SK-N-SH treated with all-trans-retinoic acid at 6 μM for 48 hours (cell line): ENCODE results near the gene LHX5.

Source experiments
- ATAC-seq: fragments of 200-7000 bp; cut with Tn5 transposase; 3 replicates; pipeline ENCODE4 v1.9.1; 2020; ENCODE audit warnings: mild to moderate bottlenecking, moderate library complexity
- ARNTL ChIP-seq: fragments of 450-650 bp; formaldehyde crosslinking; IDR thresholded peaks from 2 replicates; pipeline ENCODE4 v1.5.0; 2020; ENCODE audit warnings: low read depth, mild to moderate bottlenecking, moderate library complexity, borderline replicate concordance
- BACH2 ChIP-seq: fragments of 250-450 bp; sonication (Bioruptor Pico); IDR thresholded peaks from 2 replicates; pipeline ENCODE4 v1.9.0; 2021; ENCODE audit warnings: mild to moderate bottlenecking, borderline replicate concordance
- CREB5 ChIP-seq: fragments of 250-450 bp; sonication (Bioruptor Pico); IDR thresholded peaks from 2 replicates; pipeline ENCODE4 v1.5.1; 2020; ENCODE audit warnings: low read depth, mild to moderate bottlenecking, moderate library complexity
- CSDC2 ChIP-seq: fragments of 250-450 bp; sonication (Bioruptor Pico); IDR thresholded peaks from 2 replicates; pipeline ENCODE4 v1.5.0; 2020; ENCODE audit warnings: mild to moderate bottlenecking, moderate library complexity
- CSRNP3 ChIP-seq: fragments of 250-450 bp; sonication (Bioruptor Pico); IDR thresholded peaks from 2 replicates; pipeline ENCODE4 v1.5.1; 2021; ENCODE audit warnings: mild to moderate bottlenecking, moderate library complexity
- ESRRG ChIP-seq: fragments of 250-450 bp; sonication (Bioruptor Pico); IDR thresholded peaks from 2 replicates; pipeline ENCODE4 v1.6.1; 2021; ENCODE audit warnings: mild to moderate bottlenecking
- GLIS3 ChIP-seq: fragments of 250-450 bp; sonication (Bioruptor Pico); IDR thresholded peaks from 2 replicates; pipeline ENCODE4 v1.5.0; 2020; ENCODE audit warnings: mild to moderate bottlenecking, moderate library complexity
- ISL1 ChIP-seq: fragments of 250-450 bp; sonication (Bioruptor Pico); IDR thresholded peaks from 2 replicates; pipeline ENCODE4 v2.1.2; 2022; ENCODE audit warnings: mild to moderate bottlenecking, moderate library complexity
- POU6F1 ChIP-seq: fragments of 250-450 bp; sonication (Bioruptor Pico); IDR thresholded peaks from 2 replicates; pipeline ENCODE4 v1.8.0; 2021; ENCODE audit warnings: low read depth, mild to moderate bottlenecking, moderate library complexity, borderline replicate concordance
- PPARA ChIP-seq: fragments of 250-450 bp; sonication (Bioruptor Pico); IDR thresholded peaks from 2 replicates; pipeline ENCODE4 v1.5.0; 2020; ENCODE audit warnings: mild to moderate bottlenecking, borderline replicate concordance
- RARB ChIP-seq: fragments of 250-450 bp; sonication (Bioruptor Pico); IDR thresholded peaks from 2 replicates; pipeline ENCODE4 v1.8.0; 2021; ENCODE audit warnings: mild to moderate bottlenecking, moderate library complexity
- SNAI2 ChIP-seq: fragments of 250-450 bp; sonication (Bioruptor Pico); IDR thresholded peaks from 2 replicates; pipeline ENCODE4 v1.5.0; 2020; ENCODE audit warnings: mild to moderate bottlenecking, moderate library complexity
- TOX ChIP-seq: fragments of 250-450 bp; sonication (Bioruptor Pico); IDR thresholded peaks from 2 replicates; pipeline ENCODE4 v1.8.0; 2021; ENCODE audit warnings: mild to moderate bottlenecking, moderate library complexity, borderline replicate concordance
- TSHZ2 ChIP-seq: fragments of 250-450 bp; sonication (Bioruptor Pico); IDR thresholded peaks from 2 replicates; pipeline ENCODE4 v1.5.0; 2020; ENCODE audit warnings: mild to moderate bottlenecking, moderate library complexity
- ZC3H10 ChIP-seq: fragments of 250-450 bp; sonication (Bioruptor Pico); IDR thresholded peaks from 2 replicates; pipeline ENCODE4 v1.5.1; 2021; ENCODE audit warnings: mild to moderate bottlenecking, moderate library complexity
- ZFP3 ChIP-seq: fragments of 250-450 bp; sonication (Bioruptor Pico); IDR thresholded peaks from 2 replicates; pipeline ENCODE4 v1.5.0; 2020; ENCODE audit warnings: mild to moderate bottlenecking, moderate library complexity
- ZFP30 ChIP-seq: fragments of 450-650 bp; formaldehyde crosslinking; IDR thresholded peaks from 2 replicates; pipeline ENCODE4 v1.5.0; 2022; ENCODE audit warnings: mild to moderate bottlenecking, moderate library complexity
- ZNF565 ChIP-seq: fragments of 450-650 bp; formaldehyde crosslinking; conservative IDR thresholded peaks from 2 replicates; pipeline ENCODE4 v1.5.0; 2020; ENCODE audit warnings: low read depth, mild to moderate bottlenecking, moderate library complexity
- ZNF70 ChIP-seq: fragments of 450-650 bp; formaldehyde crosslinking; IDR thresholded peaks from 2 replicates; pipeline ENCODE4 v1.5.0; 2020; ENCODE audit warnings: mild to moderate bottlenecking, moderate library complexity
- ZNF8 ChIP-seq: fragments of 450-650 bp; formaldehyde crosslinking; IDR thresholded peaks from 2 replicates; pipeline ENCODE4 v1.5.0; 2020; ENCODE audit warnings: mild to moderate bottlenecking, moderate library complexity

LHX5 gene

GRCh38 chr12:113471619-113472171, at the start of gene LHX5:
Gene LHX5 (minus strand): TSS chr12:113471871. CDS start chr12:113471498, 373 bp downstream.
- no peak for TF ChIP-seq SNAI2 (CRISPR knock-in tag)
- ATAC-seq: no peak

GRCh38 chr12:113519464-113520307, 48.0 kb upstream of the LHX5 start:
- TF ChIP-seq POU6F1 (CRISPR knock-in tag) (no peak), ZFP30 (CRISPR knock-in tag) (no peak), CREB5 (CRISPR knock-in tag) (no peak), ARNTL (CRISPR knock-in tag) (no peak), ESRRG (CRISPR knock-in tag) (no peak), ZC3H10 (CRISPR knock-in tag) (no peak), ZNF70 (CRISPR knock-in tag) (no peak), RARB (CRISPR knock-in tag) (no peak), BACH2 (CRISPR knock-in tag) (no peak)
- ATAC-seq: no peak

GRCh38 chr12:113515082-113515856, 43.6 kb upstream of the LHX5 start:
- ATAC-seq: no peak
- TF ChIP-seq CSRNP3 (CRISPR knock-in tag): no peak
- TF ChIP-seq ESRRG (CRISPR knock-in tag): no peak
- TF ChIP-seq POU6F1 (CRISPR knock-in tag): no peak
- no peak for TF ChIP-seq GLIS3 (CRISPR knock-in tag)
- TF ChIP-seq ZFP30 (CRISPR knock-in tag): no peak
- no peak for TF ChIP-seq ZFP3 (CRISPR knock-in tag)
- TF ChIP-seq TSHZ2 (CRISPR knock-in tag): no peak
- no peak for TF ChIP-seq TOX (CRISPR knock-in tag)
- TF ChIP-seq CSDC2 (CRISPR knock-in tag): no peak
- TF ChIP-seq ARNTL (CRISPR knock-in tag): no peak

- ATAC-seq: no peak
Measured at GRCh38 chr12:113514602-113515001, 42.9 kb upstream of the LHX5 start.

More at GRCh38 chr12:113514602-113515001, 42.9 kb upstream of the LHX5 start:
- TF ChIP-seq PPARA: no peak
- no peak for TF ChIP-seq ZFP3 (CRISPR knock-in tag)
- TF ChIP-seq ZNF8: no peak
- TF ChIP-seq CSRNP3 (CRISPR knock-in tag): no peak
- TF ChIP-seq ISL1 (CRISPR knock-in tag): no peak
- TF ChIP-seq ZNF565 (CRISPR knock-in tag): no peak
- TF ChIP-seq ARNTL (CRISPR knock-in tag): no peak
